ENCODE measurements around the gene MARK1.

DNA sequence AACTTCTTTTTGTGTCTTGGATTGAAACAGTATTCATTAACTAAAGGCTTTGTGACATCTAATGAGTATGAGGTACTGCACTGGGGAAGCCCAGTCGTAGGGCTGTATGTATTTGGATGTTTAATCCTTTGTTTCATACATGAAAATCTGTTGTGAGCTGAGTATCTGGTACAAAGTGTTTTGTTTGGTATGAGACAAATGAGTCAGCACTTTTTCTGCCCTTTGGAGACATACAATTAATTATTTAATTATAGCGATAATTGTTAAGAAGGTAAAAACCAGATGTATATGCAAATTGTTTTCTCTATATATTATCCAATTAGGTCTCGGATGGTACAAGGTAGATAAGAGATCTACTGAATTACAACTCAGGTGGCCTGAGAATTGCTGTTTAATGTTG is 36.3 kb downstream of the MARK1 start:
- TF ChIP-seq, protein P1, sequence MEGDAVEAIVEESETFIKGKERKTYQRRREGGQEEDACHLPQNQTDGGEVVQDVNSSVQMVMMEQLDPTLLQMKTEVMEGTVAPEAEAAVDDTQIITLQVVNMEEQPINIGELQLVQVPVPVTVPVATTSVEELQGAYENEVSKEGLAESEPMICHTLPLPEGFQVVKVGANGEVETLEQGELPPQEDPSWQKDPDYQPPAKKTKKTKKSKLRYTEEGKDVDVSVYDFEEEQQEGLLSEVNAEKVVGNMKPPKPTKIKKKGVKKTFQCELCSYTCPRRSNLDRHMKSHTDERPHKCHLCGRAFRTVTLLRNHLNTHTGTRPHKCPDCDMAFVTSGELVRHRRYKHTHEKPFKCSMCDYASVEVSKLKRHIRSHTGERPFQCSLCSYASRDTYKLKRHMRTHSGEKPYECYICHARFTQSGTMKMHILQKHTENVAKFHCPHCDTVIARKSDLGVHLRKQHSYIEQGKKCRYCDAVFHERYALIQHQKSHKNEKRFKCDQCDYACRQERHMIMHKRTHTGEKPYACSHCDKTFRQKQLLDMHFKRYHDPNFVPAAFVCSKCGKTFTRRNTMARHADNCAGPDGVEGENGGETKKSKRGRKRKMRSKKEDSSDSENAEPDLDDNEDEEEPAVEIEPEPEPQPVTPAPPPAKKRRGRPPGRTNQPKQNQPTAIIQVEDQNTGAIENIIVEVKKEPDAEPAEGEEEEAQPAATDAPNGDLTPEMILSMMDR (IDR thresholded peaks at IDR 0.05) = no peak
- TF ChIP-seq POLR2A (IDR thresholded peaks at IDR 0.05) = no peak

Measured in heart left ventricle (tissue), 13 donors.